Measurements from ENCODE around the gene NDFIP2. TPM values are rescaled to one million over a fixed set of nuclear protein-coding genes. Genes with fewer than 3 reads are reported as not detected.
"Not testable (repeated sequence)": the region's sequence is repeated elsewhere in the genome, so short reads cannot be mapped to it uniquely, and the experiment has no call there.

NDFIP2 gene
- total and polyA plus RNA-seq, 2 donors (not counting 1 experiment from before 2014, with no cell fraction given) = 0.12 to 1.0 TPM

DNA sequence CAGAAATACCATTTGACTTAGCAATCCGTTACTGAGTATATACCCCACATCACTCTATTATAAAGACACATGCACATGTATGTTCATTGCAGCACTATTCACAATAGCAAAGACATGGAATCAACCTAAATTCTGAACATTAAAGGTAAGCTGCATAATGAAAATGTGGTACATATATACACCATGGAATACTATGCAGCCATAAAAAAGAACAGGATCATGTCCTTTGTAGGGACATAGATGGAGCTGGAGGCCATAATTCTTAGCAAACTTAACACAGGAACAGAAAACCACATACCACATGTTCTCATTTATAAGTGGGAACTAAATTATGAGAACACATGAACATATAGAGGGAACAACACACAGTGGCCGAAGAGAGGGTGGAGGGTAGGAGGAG, 85.2 kb downstream of the NDFIP2 start:
- POLR2A ChIA-PET = no interaction called here
- WGBS (ENCODE audit: insufficient coverage) = no CpG with 5 or more reads among the region's 2 CpGs
- TF ChIP-seq, protein P1, sequence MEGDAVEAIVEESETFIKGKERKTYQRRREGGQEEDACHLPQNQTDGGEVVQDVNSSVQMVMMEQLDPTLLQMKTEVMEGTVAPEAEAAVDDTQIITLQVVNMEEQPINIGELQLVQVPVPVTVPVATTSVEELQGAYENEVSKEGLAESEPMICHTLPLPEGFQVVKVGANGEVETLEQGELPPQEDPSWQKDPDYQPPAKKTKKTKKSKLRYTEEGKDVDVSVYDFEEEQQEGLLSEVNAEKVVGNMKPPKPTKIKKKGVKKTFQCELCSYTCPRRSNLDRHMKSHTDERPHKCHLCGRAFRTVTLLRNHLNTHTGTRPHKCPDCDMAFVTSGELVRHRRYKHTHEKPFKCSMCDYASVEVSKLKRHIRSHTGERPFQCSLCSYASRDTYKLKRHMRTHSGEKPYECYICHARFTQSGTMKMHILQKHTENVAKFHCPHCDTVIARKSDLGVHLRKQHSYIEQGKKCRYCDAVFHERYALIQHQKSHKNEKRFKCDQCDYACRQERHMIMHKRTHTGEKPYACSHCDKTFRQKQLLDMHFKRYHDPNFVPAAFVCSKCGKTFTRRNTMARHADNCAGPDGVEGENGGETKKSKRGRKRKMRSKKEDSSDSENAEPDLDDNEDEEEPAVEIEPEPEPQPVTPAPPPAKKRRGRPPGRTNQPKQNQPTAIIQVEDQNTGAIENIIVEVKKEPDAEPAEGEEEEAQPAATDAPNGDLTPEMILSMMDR (IDR thresholded peaks at IDR 0.05) = no peak
- no peak for TF ChIP-seq EZH2 (IDR thresholded peaks at IDR 0.05; ENCODE audit: borderline replicate concordance, insufficient read depth, low read depth, low read length, poor library complexity, severe bottlenecking)

DNA sequence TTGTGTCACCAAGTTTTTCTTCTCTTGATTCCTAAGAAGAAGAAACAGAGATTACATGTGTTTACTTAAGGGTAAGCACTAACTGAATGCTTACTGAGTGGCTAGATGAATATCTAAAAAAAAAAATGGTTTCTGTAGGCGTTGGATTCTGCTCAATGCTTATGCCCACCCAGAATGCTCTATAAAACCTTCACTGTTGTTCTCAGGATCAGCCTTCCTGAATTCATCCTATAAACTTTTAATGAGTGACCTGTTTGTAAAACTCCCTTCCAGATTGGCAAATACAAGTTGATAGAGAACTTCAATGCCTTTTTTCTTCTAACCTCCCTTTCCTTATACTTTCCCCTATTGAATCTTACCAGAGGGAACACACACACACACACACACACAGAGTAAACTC, 90.2 kb downstream of the NDFIP2 start:
- H3K27me3 ChIP-seq (replicated peaks in 1 of 4; ENCODE audit: control extremely low read depth in 1 of 4, control insufficient read depth in 3 of 4, insufficient read depth in 4 of 4, low read length in 3 of 4) = no peaks in the 10 kb centered on the region
- no peak for ATAC-seq (ENCODE audit: low read depth)
- no peak overlapping the region for H3K9ac ChIP-seq (ENCODE audit: low read length)
- no peak overlapping the region for H3K27ac ChIP-seq (ENCODE audit: low read length in 2 of 2)
- Mint-ChIP-seq H3K4me1 (no peaks in the 10 kb centered on the region), H3K4me3 (no peak overlapping the region), H3K9me3 (ENCODE audit: insufficient read depth) (peaks cover 5% of the 10 kb centered on the region), H3K27ac (no peak overlapping the region), H3K27me3 (peaks cover 8% of the 10 kb centered on the region)
- no peak for DNase-seq
- WGBS (ENCODE audit: insufficient coverage) = no CpG with 5 or more reads among the region's 1 CpG
- TF ChIP-seq, protein P1 (IDR thresholded peaks at IDR 0.05) = no peak
- TF ChIP-seq EZH2 (IDR thresholded peaks at IDR 0.05; ENCODE audit: borderline replicate concordance, insufficient read depth, low read depth, low read length, poor library complexity, severe bottlenecking) = no peak
- intact Hi-C loops (cut with micrococcal nuclease) = no loop called here
- no peaks in the 10 kb centered on the region for H3K9me3 ChIP-seq (ENCODE audit: control extremely low read depth in 1 of 3, control insufficient read depth in 2 of 3, insufficient read depth in 1 of 3, low read length in 2 of 3)
- H4K20me1 ChIP-seq (ENCODE audit: control insufficient read depth, insufficient read depth, low read length, poor library complexity, severe bottlenecking) = no peaks in the 10 kb centered on the region
- H3K4me2 ChIP-seq (replicated peaks; ENCODE audit: low read depth, low read length, poor library complexity, severe bottlenecking) = no peak overlapping the region
- CTCF ChIA-PET = no interaction called here
- H3K4me1 ChIP-seq (ENCODE audit: control insufficient read depth in 2 of 2, insufficient read depth in 2 of 2, low read length in 2 of 2) = no peaks in the 10 kb centered on the region
- H2AFZ ChIP-seq (ENCODE audit: insufficient read depth, low read depth, low read length, poor library complexity, severe bottlenecking) = no peak overlapping the region
- POLR2A ChIA-PET = no interaction called here
- H3K79me2 ChIP-seq (ENCODE audit: control insufficient read depth, insufficient read depth, low read length) = no peaks in the 10 kb centered on the region
- H3K4me3 ChIP-seq (ENCODE audit: control extremely low read depth in 1 of 5, extremely low read depth in 1 of 5, insufficient read depth in 1 of 5, low read depth in 2 of 5, low read length in 4 of 5) = no peak overlapping the region
- H3K36me3 ChIP-seq (replicated peaks in 1 of 2; ENCODE audit: control extremely low read depth in 1 of 2, control insufficient read depth in 1 of 2, extremely low read depth in 1 of 2, insufficient read depth in 2 of 2, low read length in 1 of 2) = no peaks in the 10 kb centered on the region

More for the DNA sequence above, 85.2 kb downstream of the NDFIP2 start:
- Histone ChIP-seq H3K36me3 (replicated peaks in 1 of 2; ENCODE audit: control extremely low read depth in 1 of 2, control insufficient read depth in 1 of 2, extremely low read depth in 1 of 2, insufficient read depth in 2 of 2, low read length in 1 of 2) (no peaks in the 10 kb centered on the region), H3K4me3 (ENCODE audit: control extremely low read depth in 1 of 5, extremely low read depth in 1 of 5, insufficient read depth in 1 of 5, low read depth in 2 of 5, low read length in 4 of 5) (no peak overlapping the region), H3K79me2 (ENCODE audit: control insufficient read depth, insufficient read depth, low read length) (no peaks in the 10 kb centered on the region), H3K27ac (ENCODE audit: low read length in 2 of 2) (no peak overlapping the region), H3K9ac (ENCODE audit: low read length) (no peak overlapping the region), H2AFZ (ENCODE audit: insufficient read depth, low read depth, low read length, poor library complexity, severe bottlenecking) (no peak overlapping the region), H3K9me3 (ENCODE audit: control extremely low read depth in 1 of 3, control insufficient read depth in 2 of 3, insufficient read depth in 1 of 3, low read length in 2 of 3) (peaks cover 0 to under 1% (median 0%) of the 10 kb centered on the region in 3 donors), H3K4me1 (ENCODE audit: control insufficient read depth in 2 of 2, insufficient read depth in 2 of 2, low read length in 2 of 2) (no peaks in the 10 kb centered on the region), H4K20me1 (ENCODE audit: control insufficient read depth, insufficient read depth, low read length, poor library complexity, severe bottlenecking) (no peaks in the 10 kb centered on the region), H3K4me2 (replicated peaks; ENCODE audit: low read depth, low read length, poor library complexity, severe bottlenecking) (no peak overlapping the region), H3K27me3 (replicated peaks in 1 of 4; ENCODE audit: control extremely low read depth in 1 of 4, control insufficient read depth in 3 of 4, insufficient read depth in 4 of 4, low read length in 3 of 4) (no peaks in the 10 kb centered on the region)
- intact Hi-C loops (cut with micrococcal nuclease) = no loop called here
- Mint-ChIP-seq H3K4me3 (no peak overlapping the region), H3K9me3 (ENCODE audit: insufficient read depth) (peaks cover 5% of the 10 kb centered on the region), H3K27ac (no peak overlapping the region), H3K4me1 (no peaks in the 10 kb centered on the region), H3K27me3 (peaks cover 32% of the 10 kb centered on the region)
- DNase-seq (no peak), ATAC-seq (ENCODE audit: low read depth) (no peak)
- CTCF ChIA-PET = no interaction called here

- CTCF ChIA-PET; H3K4me3 Mint-ChIP-seq; H3K4me3 ChIP-seq (ENCODE audit: control extremely low read depth in 1 of 5, extremely low read depth in 1 of 5, insufficient read depth in 1 of 5, low read depth in 2 of 5, low read length in 4 of 5); H3K27me3 ChIP-seq (replicated peaks in 1 of 4; ENCODE audit: control extremely low read depth in 1 of 4, control insufficient read depth in 3 of 4, insufficient read depth in 4 of 4, low read length in 3 of 4); H3K9ac ChIP-seq (ENCODE audit: low read length); H4K20me1 ChIP-seq (ENCODE audit: control insufficient read depth, insufficient read depth, low read length, poor library complexity, severe bottlenecking); H3K9me3 ChIP-seq (ENCODE audit: control extremely low read depth in 1 of 3, control insufficient read depth in 2 of 3, insufficient read depth in 1 of 3, low read length in 2 of 3); H3K79me2 ChIP-seq (ENCODE audit: control insufficient read depth, insufficient read depth, low read length); H3K4me2 ChIP-seq (replicated peaks; ENCODE audit: low read depth, low read length, poor library complexity, severe bottlenecking); POLR2A ChIA-PET; H3K27me3 Mint-ChIP-seq; H3K4me1 ChIP-seq (ENCODE audit: control insufficient read depth in 2 of 2, insufficient read depth in 2 of 2, low read length in 2 of 2); H3K36me3 ChIP-seq (replicated peaks in 1 of 2; ENCODE audit: control extremely low read depth in 1 of 2, control insufficient read depth in 1 of 2, extremely low read depth in 1 of 2, insufficient read depth in 2 of 2, low read length in 1 of 2); H3K9me3 Mint-ChIP-seq (ENCODE audit: insufficient read depth); intact Hi-C loops (cut with micrococcal nuclease); ATAC-seq (ENCODE audit: low read depth); H2AFZ ChIP-seq (ENCODE audit: insufficient read depth, low read depth, low read length, poor library complexity, severe bottlenecking); H3K4me1 Mint-ChIP-seq; DNase-seq; H3K27ac Mint-ChIP-seq; H3K27ac ChIP-seq (ENCODE audit: low read length in 2 of 2): not testable (repeated sequence)
Observed at GRCh38 chr13:79573892-79574291, 92.9 kb downstream of the NDFIP2 start.
